GM21717 (cell line): ENCODE data around the gene ATOSB.
A peak's percentile ranks its signal among the peaks of the same experiment; 100 is the strongest.

ENCODE experiments used
- ATAC-seq: cut with Tn5 transposase; IDR thresholded peaks from one replicate; pipeline ENCODE4 v1.9.1; 2021; ENCODE audit warnings: mild to moderate bottlenecking, moderate library complexity; ENCODE audit not compliant: unreplicated experiment

The ATOSB gene

DNA sequence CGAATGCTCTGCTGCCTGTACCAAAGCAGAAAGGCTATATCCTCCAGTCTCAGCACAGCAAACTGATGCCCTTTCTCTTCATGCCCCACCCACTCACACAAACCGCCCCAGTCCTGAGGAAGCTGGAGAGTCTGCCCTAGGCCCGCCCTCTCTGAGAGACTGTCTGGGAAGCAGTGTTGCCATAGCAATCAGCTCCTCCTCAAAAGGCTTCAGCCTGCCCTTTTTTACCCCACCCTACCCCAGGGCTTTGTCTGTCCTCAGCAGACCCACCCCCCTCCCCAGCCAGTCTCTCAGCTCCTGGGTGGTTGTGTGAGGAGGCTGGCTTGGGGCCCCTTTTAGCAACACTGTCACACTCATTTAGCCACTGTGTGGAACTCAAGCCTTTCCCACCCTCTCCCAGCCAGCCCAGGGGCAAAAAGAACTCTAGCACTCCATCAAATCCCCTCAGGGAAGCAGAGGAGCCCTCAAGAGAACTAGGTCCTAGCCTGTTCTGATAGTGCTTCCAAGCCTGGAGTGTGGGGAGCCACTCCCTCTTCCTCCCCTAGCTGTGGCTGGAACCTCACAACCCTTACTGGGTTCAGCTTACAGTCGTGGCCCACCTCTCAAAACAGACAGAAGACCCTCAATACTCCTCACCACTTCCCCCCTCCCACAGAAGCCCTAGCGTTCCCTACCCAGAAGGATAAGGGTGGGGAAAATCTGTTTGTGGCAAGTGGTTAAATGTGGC is 1.4 kb downstream of the ATOSB start:
- no peak for ATAC-seq

DNA sequence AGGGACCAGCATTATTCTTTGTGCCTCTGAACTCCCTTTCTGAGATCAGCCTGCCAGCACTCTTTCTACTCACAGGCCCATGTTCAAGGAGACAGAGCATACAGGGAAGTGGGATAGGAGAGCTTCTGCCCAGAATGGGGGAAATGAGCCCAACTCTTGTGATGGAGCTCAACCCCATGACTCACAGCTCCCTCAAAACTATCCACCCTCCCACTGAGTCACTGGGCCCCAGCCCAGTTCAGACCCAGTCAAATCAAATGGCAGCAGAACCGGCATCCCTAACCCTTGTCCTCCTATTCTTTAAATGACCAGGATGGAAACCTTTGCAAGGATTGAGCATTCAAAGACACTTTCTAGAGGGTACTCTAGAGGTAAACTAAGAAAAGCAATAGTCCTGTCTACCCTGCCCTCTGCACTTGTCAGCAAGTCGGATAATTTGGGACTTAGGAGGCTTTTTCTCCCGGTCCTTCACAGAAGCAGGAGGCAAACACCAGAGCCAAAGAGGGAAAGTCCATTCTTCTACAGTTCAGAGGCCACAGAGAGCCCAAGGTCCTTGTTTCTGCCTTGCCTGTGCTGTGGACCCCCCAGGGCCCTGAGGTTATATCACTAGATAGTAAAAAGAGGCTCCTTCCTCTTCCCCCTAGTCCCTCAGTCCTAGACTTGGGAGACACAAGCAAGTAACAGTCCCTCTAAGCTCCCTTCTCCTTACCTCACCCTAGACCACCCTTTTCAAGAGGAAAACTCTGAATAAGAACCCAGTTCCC is 3.2 kb downstream of the ATOSB start:
- no peak for ATAC-seq

- ATAC-seq = peak; percentile 65
These were observed 4.4 kb downstream of the ATOSB start for GRCh38 chr9:35111001-35111933.

- ATAC-seq = no peak
These were observed 5.3 kb downstream of the ATOSB start for GRCh38 chr9:35110327-35110761.

DNA sequence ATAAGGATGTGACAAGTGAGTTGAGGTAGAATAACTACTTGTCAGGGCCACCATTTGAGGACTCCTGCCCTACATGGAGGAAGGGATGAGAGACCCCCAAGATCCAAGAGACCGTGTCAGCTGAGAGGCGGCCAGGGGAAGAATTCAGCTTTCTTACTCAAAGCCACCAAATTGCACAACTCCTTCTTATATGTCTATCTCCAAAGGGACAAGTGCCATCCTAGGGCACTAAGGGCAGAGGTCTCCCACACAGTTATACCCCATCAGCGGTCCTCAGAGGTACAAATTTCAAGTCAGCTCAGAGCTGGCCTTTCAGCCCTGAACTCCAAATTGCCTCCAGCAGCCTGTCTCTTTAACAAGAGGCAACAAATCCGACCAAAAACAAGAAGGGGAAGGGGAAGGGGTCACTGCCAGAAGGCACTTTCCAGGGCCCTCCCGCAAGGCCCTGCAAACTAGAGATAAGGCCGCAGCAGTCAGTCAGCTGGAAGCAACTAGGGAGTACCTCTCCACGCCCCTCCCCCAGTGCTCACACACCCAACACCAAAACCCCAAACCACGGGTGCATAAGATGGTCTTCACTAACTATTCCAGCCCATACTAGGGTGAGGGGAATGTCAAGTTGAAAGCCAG is 6.6 kb downstream of the ATOSB start:
- ATAC-seq = no peak

- no peak for ATAC-seq
These were observed 7.2 kb downstream of the ATOSB start for GRCh38 chr9:35108461-35108860.

DNA sequence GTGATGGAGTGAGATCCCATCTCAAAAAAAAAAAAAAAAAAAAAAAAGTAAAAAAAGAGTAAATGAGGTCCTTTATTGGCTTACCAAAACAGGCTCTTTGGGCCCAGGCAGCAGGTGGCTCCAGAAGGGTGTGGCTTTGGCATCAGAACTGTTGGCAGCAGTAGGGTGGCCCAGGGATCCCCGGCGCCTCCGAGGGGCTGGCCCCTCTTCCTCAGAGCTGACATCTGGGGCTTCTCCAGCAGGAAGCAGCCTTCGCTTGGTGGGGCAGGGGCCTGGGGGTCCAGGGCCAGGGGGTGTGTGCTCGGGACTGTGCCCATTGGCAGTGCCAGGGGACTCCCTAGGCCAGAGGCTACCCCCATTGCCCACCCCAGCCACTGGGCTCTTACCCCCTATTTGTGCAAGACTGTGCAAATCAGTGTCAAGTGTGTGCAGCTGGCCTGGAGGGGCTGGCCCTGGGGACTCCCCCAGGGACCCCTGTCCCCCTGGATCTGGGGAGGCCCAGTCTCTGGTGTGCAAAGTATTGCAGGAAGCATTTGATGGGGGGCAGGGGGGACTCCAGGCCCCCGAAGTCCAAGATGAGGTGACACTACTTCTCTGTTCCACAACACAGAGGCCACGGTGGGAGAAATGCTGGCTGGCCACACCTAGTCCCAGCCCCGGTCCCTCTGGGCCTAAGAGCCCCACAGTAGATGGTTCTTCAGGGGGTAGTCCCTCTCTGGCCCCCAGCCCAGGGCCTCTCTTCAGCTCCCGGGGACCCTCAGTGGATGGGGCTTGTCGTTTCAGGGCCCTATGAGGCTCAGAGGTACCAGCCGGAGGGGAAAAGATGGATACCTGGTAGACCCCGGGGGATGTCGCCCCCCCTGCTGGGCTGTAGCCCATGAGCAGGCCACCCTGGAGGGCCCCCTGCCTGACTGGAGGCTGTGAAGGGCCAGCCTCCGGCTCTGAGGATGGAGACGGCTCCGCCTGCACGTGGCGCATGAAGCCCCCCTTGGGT is 8.1 kb downstream of the ATOSB start:
- ATAC-seq = no peak

GRCh38 chr9:35106343-35106730 is 9.3 kb downstream of the ATOSB start:
- ATAC-seq = no peak

- no peak for ATAC-seq
These were observed 9.9 kb downstream of the ATOSB start for GRCh38 chr9:35105571-35106342.

DNA sequence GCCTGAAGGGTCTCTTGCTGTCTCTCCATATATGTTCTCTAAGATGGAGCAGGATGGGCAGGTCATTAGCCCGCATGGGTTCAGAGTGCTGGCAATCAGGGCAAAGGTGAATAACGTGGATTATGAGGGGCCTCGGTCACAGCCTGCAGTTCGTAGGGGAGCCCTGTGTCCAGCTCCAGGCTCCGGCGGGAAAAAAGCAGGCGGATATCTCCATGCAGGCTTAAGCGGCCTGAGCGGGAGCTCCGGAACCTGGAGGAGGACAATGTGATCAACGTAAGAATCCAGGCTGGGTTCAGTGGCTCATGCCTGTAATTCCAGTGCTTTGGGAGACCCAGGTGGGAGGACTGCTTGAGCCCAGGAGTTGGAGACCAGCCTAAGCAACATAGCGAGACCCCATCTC is 10.5 kb downstream of the ATOSB start:
- no peak for ATAC-seq

DNA sequence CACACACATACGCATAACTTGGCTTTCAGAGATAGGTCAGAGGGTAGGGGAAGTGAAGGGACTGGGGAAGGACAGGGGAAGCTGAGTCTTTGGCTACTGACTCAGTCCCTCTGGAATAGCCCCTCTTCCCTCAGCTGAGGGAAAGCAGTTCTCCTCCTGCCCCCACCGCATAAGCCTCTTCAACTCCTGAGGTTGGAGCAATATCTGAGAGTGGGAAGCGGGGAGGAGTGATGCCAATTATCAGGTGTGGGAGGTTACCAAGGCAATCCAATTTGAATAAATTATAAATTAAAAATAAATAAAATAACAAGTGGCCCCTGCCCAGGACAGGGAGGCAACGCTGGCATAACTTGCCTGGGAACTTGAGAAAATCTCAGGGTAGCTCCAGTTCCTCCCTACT is 11.1 kb downstream of the ATOSB start:
- no peak for ATAC-seq

GRCh38 chr9:35103660-35104191 is 11.9 kb downstream of the ATOSB start:
- ATAC-seq = no peak

DNA sequence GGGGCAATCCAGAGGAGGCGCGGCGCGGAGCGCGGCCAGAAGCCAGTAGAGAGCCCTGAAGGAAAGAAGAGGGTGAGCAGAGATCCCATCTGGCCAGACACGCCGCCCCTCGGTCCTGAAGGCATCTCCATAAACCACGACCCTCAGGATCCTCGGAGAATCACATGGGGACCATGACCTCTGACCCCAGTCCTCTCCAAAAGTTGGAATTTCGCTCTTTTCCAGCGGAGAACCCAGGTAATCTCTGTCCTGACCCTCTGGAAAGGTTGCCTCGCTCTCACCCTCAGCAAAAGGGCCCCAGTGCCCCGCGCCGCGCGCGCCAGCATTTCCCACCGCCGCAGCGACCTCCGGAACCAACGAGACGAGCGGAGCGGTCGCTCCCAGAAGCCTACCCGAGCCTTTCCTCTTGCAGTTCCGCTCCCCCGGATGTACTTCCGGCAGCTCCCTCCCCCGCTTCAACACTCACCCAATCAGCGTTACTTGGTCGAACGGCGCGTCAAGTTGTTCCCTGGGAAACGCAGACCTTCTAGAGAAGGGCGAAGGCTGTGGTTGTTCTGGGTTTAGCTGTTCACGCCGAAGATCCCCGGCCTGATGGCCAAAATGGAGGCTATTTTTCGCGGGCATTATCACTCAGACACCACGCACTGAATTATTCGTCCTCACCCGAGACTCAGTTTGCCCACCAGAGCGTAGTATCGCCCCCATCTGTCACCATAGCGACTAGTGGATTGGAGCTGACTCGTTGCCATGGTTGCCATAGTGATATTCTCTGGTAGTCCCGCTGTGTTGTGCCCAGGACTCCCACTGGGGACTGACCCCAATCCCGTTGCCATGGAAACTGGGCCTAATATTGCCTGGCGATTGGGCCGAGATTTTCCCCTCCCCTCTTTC is 12.6 kb downstream of the ATOSB start, which contains the start of gene STOML2:
STOML2 (minus strand) TSS at position 363 of the 891 bp plus-strand sequence; CDS start at position 326, 37 bp downstream.
- peak; percentile 91 for ATAC-seq

DNA sequence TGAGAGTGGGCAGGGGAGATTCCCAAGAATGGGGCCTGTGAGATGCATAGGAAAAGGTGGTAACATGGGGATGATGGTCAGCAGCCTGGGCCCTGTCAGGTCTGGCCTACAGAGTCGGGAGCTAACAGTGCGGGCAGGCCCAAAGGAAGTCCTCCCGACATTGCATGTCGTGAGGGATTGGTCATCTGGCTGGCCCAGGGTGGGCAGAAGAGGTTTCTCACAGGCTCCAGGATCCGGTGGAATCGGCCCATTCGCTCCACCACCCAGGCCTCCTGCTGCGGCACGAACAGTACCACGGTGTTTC is 13.2 kb downstream of the ATOSB start:
- ATAC-seq = peak; percentile 8

DNA sequence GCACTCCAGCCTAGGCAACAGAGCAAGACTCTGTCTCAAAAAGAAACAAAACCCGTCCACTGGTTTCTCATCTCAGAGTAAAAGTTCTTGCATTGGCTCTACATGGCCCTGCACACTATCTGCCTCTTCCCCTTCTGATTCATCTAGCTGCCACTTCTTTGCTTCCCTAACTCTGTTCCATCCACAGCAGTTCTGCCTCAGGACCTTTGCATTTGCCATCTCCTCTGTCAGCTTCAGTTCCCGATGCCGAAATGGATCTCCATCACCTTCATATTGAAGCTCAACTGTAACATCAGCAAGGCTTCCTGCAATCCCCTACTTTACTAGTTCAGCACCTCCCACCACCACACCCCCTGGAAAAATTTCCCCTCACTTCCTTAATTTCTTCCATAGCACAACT is 18.1 kb downstream of the ATOSB start:
- no peak for ATAC-seq

- peak; percentile 83 for ATAC-seq
These were observed 19.4 kb downstream of the ATOSB start, which contains the start of gene PIGO for GRCh38 chr9:35096035-35096849. TSS of gene PIGO (minus strand) at chr9:35096591. CDS start at chr9:35095565, 1,026 bp downstream.

GRCh38 chr9:35091536-35091935 is 24.1 kb downstream of the ATOSB start:
- ATAC-seq = no peak
